ENCODE measurements around the gene SRSF1.

SRSF1 gene

GRCh38 chr17:58001461-58002124 is 5.5 kb downstream of the SRSF1 start:
- ChIA-PET CTCF (interaction anchor here (0.9 to 20.5 kb wide), 14 partner anchors 8 to 872 kb away, joined by 3 to 1361 read pairs (median 6); partner anchors contain the start of genes CUEDC1, MRPS23 and VEZF1), POLR2A (interaction anchor here (0.7 to 1.4 kb wide), 3 partner anchors 16 to 151 kb away, joined by 3 to 5 read pairs (median 3); no protein-coding TSS in a partner anchor)
- no peak overlapping the region for H3K4me3 ChIP-seq (ENCODE audit: low read depth, low read length)
- no peak for DNase-seq (ENCODE audit: low read depth, low spot score)
- TF ChIP-seq CTCF (IDR thresholded peaks at IDR 0.05; ENCODE audit: insufficient read depth, low read length, missing control alignments): no peak

GRCh38 chr17:57999496-58000017 is 7.5 kb downstream of the SRSF1 start:
- H3K4me3 ChIP-seq (ENCODE audit: low read depth, low read length): no peak overlapping the region
- CTCF ChIA-PET: interaction anchor here (0.6 to 20.5 kb wide), 46 partner anchors 8 to 913 kb away, joined by 3 to 1361 read pairs (median 4); partner anchors contain the start of genes MRPS23, SRSF1 and VEZF1
- peak; percentile 43 for TF ChIP-seq CTCF (IDR thresholded peaks at IDR 0.05; ENCODE audit: insufficient read depth, low read length, missing control alignments)
- no peak for DNase-seq (ENCODE audit: low read depth, low spot score)
- POLR2A ChIA-PET: interaction anchor here (0.6 to 1.6 kb wide), 8 partner anchors 10 to 149 kb away, joined by 3 to 6 read pairs (median 4); partner anchors contain the start of gene MRPS23

- DNase-seq (ENCODE audit: low read depth, low spot score): no peak
- H3K4me3 ChIP-seq (ENCODE audit: low read depth, low read length): no peak overlapping the region
- ChIA-PET POLR2A (interaction anchor here (0.7 to 1.6 kb wide), 7 partner anchors 9 to 149 kb away, joined by 3 to 6 read pairs (median 5); partner anchors contain the start of gene MRPS23), CTCF (interaction anchor here (0.6 to 20.5 kb wide), 41 partner anchors 8 to 912 kb away, joined by 3 to 1361 read pairs (median 5); partner anchors contain the start of genes MRPS23, SRSF1 and VEZF1)
- TF ChIP-seq CTCF (IDR thresholded peaks at IDR 0.05; ENCODE audit: insufficient read depth, low read length, missing control alignments): no peak
Observed at GRCh38 chr17:57999010-57999495, 8.0 kb downstream of the SRSF1 start.

GRCh38 chr17:57997085-57997809 is 9.8 kb downstream of the SRSF1 start:
- POLR2A ChIA-PET: no interaction called here
- DNase-seq (ENCODE audit: low read depth, low spot score): no peak

More at GRCh38 chr17:57997085-57997809, 9.8 kb downstream of the SRSF1 start:
- CTCF ChIA-PET: interaction anchor here (0.8 to 20.5 kb wide), 16 partner anchors 7 to 866 kb away, joined by 3 to 1361 read pairs (median 6); partner anchors contain the start of genes MRPS23, SRSF1 and VEZF1
- no peak overlapping the region for H3K4me3 ChIP-seq (ENCODE audit: low read depth, low read length)
- TF ChIP-seq CTCF (IDR thresholded peaks at IDR 0.05; ENCODE audit: insufficient read depth, low read length, missing control alignments): no peak

All from AG04449 (cell line).